Astrocyte of the spinal cord (primary cell): ENCODE measurements around the gene DAZAP1.

Experiments
- DNase-seq: peaks from one replicate; pipeline ENCODE4 v3.0.0; 2011; ENCODE audit warnings: low read depth, low spot score
- H3K4me3 ChIP-seq: 2 replicates; pipeline ENCODE4 v1.5.1; 2011; ENCODE audit warnings: low read depth, mild to moderate bottlenecking, low read length, moderate library complexity
- in situ Hi-C: cut with HindIII; loops from 2 replicates; pipeline ENCODE4 v1.10.0; 2017; ENCODE audit warnings: low sequenced_read_pairs
- TF ChIP-seq, protein P1 (sequence below): IDR thresholded peaks from 2 replicates; pipeline ENCODE4 v1.5.1; 2012; ENCODE audit warnings: low read depth, mild to moderate bottlenecking, low read length, inconsistent platforms

Gene DAZAP1

DNA sequence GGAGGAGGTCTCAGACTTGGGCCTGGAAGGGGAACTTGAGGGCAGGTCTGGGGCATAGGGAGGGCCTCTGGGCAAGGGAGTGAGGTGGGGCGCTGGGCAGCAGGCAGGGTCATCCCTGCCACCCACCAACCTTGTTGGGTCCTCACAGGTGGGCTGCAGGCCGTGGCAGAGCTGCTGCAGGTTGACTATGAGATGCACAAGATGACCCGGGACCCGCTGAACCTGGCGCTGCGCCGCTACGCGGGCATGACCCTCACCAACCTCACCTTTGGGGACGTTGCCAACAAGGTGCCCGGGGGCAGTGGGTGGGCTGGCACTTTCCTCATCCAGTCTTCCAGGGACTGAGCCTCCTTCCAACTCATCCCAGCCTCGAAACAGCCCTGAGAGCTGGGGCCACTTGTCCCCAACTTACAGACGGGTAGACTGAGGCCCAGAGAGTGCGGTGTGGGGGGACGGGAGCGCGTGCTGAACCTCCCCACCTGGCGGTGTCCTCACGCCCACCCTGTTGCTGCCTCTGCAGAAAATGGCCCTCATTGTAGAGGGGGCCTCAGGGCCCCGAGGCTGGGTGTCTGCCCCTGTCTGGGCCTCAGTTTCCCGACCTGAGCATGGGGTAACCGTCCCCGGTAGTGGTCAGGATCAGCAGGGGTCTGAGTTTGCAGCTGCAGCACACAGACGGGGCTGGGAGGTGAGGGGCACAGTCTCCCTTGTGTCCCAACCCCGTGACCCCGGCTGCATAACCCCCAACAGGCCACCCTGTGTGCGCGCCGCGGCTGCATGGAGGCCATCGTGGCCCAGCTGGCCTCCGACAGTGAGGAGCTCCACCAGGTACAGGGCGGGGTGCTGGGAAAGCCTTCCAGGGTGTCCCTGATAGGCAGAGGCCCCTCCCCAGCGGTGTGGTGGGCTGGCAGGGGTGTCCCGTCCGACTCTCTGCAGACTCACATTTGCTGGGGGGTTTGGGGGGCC, 52.9 kb downstream of the DAZAP1 start:
- TF ChIP-seq, protein P1, sequence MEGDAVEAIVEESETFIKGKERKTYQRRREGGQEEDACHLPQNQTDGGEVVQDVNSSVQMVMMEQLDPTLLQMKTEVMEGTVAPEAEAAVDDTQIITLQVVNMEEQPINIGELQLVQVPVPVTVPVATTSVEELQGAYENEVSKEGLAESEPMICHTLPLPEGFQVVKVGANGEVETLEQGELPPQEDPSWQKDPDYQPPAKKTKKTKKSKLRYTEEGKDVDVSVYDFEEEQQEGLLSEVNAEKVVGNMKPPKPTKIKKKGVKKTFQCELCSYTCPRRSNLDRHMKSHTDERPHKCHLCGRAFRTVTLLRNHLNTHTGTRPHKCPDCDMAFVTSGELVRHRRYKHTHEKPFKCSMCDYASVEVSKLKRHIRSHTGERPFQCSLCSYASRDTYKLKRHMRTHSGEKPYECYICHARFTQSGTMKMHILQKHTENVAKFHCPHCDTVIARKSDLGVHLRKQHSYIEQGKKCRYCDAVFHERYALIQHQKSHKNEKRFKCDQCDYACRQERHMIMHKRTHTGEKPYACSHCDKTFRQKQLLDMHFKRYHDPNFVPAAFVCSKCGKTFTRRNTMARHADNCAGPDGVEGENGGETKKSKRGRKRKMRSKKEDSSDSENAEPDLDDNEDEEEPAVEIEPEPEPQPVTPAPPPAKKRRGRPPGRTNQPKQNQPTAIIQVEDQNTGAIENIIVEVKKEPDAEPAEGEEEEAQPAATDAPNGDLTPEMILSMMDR: no peak
- no peak overlapping the region for H3K4me3 ChIP-seq
- in situ Hi-C loops: no loop called here
- DNase-seq: no peak

DNA sequence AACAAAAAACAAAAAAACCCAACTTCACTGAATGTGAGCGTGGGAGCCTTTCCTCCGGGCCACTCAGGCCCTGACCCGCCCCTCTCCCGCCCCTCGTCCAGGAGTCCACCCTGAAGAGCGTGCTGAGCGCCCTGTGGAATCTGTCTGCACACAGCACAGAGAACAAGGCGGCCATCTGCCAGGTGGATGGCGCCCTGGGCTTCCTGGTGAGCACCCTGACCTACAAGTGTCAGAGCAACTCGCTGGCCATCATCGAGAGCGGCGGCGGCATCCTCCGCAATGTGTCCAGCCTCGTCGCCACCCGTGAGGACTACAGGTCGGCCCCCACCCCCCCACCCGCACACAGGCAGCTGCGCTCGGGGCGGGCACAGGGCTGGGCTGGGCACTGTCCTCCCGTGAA, 54.5 kb downstream of the DAZAP1 start:
- no peak for DNase-seq
- H3K4me3 ChIP-seq: no peak overlapping the region
- TF ChIP-seq, protein P1: no peak
- in situ Hi-C loops: no loop called here

DNA sequence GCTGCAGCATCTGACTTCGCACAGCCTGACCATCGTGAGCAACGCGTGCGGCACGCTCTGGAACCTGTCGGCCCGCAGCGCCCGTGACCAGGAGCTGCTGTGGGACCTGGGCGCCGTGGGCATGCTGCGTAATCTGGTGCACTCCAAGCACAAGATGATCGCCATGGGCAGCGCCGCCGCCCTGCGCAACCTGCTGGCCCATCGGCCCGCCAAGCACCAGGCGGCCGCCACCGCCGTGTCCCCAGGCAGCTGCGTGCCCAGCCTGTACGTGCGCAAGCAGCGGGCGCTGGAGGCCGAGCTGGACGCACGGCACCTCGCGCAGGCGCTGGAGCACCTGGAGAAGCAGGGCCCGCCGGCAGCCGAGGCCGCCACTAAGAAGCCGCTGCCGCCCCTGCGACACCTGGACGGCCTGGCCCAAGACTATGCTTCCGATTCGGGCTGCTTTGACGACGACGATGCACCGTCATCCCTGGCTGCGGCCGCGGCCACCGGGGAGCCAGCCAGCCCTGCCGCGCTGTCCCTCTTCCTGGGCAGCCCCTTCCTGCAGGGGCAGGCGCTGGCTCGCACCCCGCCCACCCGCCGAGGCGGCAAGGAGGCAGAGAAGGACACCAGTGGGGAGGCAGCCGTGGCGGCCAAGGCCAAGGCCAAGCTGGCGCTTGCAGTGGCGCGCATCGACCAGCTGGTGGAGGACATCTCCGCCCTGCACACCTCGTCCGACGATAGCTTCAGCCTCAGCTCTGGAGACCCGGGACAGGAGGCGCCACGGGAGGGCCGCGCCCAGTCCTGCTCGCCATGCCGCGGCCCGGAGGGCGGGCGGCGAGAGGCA, 58.0 kb downstream of the DAZAP1 start:
- no peak for DNase-seq
- H3K4me3 ChIP-seq: no peak overlapping the region
- TF ChIP-seq, protein P1: peak; percentile 42
- in situ Hi-C loops: no loop called here

DNA sequence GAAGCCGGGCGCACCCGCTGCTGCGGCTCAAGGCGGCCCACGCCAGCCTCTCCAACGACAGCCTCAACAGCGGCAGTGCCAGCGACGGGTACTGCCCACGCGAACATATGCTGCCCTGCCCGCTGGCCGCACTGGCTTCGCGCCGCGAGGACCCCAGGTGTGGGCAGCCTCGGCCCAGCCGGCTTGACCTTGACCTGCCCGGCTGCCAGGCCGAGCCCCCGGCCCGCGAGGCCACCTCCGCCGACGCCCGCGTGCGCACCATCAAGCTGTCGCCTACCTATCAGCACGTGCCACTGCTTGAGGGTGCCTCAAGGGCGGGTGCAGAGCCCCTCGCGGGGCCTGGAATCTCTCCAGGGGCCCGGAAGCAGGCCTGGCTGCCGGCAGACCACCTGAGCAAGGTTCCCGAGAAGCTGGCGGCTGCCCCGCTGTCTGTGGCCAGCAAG, 58.7 kb downstream of the DAZAP1 start:
- H3K4me3 ChIP-seq: no peak overlapping the region
- in situ Hi-C loops: no loop called here
- no peak for DNase-seq
- TF ChIP-seq, protein P1: no peak

DNA sequence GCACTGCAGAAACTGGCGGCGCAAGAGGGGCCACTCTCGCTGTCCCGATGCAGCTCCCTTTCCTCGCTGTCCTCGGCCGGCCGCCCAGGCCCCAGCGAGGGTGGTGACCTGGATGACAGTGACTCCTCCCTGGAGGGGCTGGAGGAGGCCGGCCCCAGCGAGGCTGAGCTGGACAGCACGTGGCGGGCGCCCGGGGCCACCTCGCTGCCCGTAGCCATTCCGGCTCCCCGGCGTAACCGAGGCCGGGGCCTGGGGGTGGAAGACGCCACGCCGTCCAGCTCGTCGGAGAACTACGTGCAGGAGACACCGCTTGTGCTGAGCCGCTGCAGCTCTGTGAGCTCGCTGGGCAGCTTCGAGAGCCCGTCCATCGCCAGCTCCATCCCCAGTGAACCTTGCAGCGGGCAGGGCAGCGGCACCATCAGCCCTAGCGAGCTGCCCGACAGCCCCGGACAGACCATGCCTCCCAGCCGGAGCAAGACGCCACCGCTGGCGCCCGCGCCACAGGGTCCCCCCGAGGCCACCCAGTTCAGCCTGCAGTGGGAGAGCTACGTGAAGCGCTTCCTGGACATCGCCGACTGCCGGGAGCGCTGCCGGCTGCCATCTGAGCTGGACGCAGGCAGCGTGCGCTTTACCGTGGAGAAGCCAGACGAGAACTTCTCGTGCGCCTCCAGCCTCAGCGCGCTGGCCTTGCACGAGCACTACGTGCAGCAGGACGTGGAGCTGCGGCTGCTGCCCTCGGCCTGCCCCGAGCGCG, 59.3 kb downstream of the DAZAP1 start:
- DNase-seq: no peak
- no peak overlapping the region for H3K4me3 ChIP-seq
- in situ Hi-C loops: no loop called here
- TF ChIP-seq, protein P1: no peak

DNA sequence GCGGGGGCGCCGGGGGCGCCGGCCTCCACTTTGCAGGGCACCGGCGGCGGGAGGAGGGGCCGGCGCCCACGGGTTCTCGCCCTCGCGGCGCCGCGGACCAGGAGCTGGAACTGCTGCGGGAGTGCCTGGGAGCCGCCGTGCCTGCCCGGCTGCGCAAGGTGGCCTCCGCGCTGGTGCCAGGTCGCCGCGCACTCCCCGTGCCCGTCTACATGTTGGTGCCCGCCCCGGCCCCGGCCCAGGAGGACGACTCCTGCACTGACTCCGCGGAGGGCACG, 59.8 kb downstream of the DAZAP1 start:
- TF ChIP-seq, protein P1: no peak
- in situ Hi-C loops: no loop called here

More for the DNA sequence above, 59.8 kb downstream of the DAZAP1 start:
- DNase-seq: no peak
- no peak overlapping the region for H3K4me3 ChIP-seq
